Measurements from ENCODE around the gene CSTF1.

The CSTF1 gene

DNA sequence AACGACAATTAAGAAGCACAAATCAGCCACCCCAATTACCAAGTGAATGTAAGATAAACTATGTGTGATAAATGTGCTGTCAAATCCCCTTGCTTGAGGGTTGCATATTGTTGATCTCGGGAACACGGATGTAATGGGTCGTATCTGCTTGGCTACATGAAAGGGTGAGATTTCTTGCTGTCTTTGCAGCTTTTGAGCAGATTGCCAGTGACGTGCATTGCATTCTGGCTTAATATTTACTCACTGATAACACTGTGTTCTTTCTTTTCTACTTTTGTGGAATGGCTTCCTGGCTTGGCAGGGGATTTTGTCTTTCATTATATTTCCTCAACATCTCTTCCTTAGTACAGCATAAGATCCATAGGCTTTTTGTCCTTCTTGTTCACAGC is 44.1 kb upstream of the CSTF1 start:
- no peak overlapping the region for H3K4me3 ChIP-seq (ENCODE audit: low read depth, low read length)
- POLR2A ChIA-PET, result no interaction called here
- CTCF ChIA-PET, result interaction anchor here (0.6 to 1.7 kb wide), 2 partner anchors 168 to 1667 kb away, joined by 3 to 5 read pairs; no protein-coding TSS in a partner anchor
- TF ChIP-seq, protein P1, sequence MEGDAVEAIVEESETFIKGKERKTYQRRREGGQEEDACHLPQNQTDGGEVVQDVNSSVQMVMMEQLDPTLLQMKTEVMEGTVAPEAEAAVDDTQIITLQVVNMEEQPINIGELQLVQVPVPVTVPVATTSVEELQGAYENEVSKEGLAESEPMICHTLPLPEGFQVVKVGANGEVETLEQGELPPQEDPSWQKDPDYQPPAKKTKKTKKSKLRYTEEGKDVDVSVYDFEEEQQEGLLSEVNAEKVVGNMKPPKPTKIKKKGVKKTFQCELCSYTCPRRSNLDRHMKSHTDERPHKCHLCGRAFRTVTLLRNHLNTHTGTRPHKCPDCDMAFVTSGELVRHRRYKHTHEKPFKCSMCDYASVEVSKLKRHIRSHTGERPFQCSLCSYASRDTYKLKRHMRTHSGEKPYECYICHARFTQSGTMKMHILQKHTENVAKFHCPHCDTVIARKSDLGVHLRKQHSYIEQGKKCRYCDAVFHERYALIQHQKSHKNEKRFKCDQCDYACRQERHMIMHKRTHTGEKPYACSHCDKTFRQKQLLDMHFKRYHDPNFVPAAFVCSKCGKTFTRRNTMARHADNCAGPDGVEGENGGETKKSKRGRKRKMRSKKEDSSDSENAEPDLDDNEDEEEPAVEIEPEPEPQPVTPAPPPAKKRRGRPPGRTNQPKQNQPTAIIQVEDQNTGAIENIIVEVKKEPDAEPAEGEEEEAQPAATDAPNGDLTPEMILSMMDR (IDR thresholded peaks at IDR 0.05; ENCODE audit: insufficient read depth, low read length, missing control alignments), result no peak
- DNase-seq (ENCODE audit: low read depth, low spot score), result no peak

DNA sequence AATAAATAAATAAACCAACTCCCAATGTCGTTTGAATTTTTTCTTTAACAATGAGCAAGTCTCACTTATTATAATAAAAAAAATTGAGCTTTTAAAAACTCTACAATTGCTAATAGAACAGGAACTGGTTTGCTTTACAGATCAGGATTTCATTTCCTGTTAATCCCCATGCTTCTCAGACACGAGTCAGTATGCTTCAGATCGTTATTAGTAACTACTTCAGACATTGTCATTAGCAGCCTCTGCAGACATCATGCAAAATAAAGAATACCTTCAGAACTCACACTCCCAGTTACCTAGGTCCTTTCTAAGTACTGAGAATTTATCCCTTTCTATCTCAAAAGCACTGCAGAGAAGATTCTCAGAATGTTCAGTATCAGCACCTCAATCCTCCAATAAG is 43.7 kb upstream of the CSTF1 start:
- ChIA-PET POLR2A (no interaction called here), CTCF (interaction anchor here (1.7 kb wide), 1 partner anchor 1668 kb away, joined by 5 read pairs; no protein-coding TSS in a partner anchor)
- no peak for DNase-seq (ENCODE audit: low read depth, low spot score)
- TF ChIP-seq, protein P1 (IDR thresholded peaks at IDR 0.05; ENCODE audit: insufficient read depth, low read length, missing control alignments), result no peak
- H3K4me3 ChIP-seq (ENCODE audit: low read depth, low read length), result no peak overlapping the region

DNA sequence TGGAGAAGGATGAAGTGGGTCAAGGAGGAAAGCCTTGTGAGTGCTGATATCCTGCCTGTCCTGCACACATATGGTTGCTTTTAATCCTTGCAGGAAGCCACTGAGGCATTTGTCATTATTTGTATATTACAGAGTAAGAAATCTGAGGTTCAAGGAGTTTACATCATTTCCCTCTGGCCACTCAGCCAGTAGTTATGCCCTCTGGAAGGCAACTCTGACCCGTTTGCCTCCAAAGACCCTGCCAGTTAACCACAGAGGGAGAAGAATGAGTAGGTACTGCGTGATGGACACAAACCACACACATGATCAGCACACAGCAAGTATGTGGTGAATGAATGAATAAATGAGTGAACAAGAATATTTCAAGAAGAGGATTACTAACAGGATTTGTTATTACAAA is 41.6 kb upstream of the CSTF1 start:
- POLR2A ChIA-PET, result no interaction called here
- H3K4me3 ChIP-seq (ENCODE audit: low read depth, low read length), result no peak overlapping the region
- TF ChIP-seq, protein P1 (IDR thresholded peaks at IDR 0.05; ENCODE audit: insufficient read depth, low read length, missing control alignments), result no peak
- no peak for DNase-seq (ENCODE audit: low read depth, low spot score)
- CTCF ChIA-PET, result no interaction called here

DNA sequence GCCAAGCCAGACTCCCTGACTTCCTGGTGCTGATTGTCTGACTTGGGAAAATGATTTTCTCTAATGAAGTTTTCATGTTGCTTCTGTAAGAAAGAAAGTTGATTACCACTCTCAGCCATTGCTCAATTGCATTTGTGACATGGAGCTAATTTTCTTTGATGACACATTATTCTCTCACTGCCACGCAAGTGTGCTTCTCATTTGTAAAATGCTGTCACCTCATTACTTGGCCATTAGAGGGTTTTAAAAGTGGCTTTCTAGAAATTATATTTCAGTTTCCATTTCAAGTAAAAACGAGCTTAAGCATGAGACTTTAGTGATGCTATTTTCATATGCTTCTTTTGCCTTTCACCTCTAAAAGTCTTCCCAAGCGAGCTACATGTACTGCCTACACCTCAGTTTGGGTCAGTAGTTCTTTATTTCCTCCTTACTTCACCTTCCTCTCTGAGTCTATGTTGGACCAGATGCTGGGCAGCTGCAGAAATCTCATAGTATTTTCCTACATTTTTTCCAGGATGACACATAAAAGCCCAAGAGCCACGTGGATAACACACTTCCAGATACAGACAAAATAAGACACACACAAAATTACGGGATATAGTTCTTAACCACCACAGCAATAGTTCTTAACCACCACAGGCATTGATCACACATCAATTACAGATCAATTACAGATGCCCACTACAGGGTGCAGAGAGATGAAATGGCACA is 39.9 kb upstream of the CSTF1 start:
- H3K4me3 ChIP-seq (ENCODE audit: low read depth, low read length), result no peak overlapping the region
- no peak for DNase-seq (ENCODE audit: low read depth, low spot score)
- ChIA-PET CTCF (interaction anchor here (1.2 to 1.7 kb wide), 2 partner anchors 9 to 104 kb away, joined by 3 to 8 read pairs; partner anchors contain the start of gene MC3R), POLR2A (no interaction called here)
- TF ChIP-seq, protein P1 (IDR thresholded peaks at IDR 0.05; ENCODE audit: insufficient read depth, low read length, missing control alignments), result no peak

DNA sequence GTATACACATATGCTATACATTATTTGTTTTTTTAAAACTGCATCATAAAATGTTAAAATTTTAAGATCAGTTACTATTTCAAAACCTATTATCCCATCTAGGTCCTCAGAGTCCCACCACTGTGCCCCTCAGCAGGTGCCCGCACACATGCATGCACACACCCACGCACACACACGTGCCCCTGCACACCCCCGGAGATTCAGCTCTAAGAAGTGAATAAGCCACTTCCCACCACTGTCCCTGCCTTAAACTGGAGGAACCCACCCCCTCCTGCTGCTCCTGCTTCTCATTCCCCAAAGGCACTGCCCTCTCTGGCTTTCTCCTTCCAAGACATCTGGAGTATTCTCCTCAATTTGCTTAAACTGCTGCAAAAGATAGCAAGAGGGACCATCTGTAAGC is 39.1 kb upstream of the CSTF1 start:
- ChIA-PET CTCF (interaction anchor here (1.7 kb wide), 1 partner anchor 10 kb away, joined by 8 read pairs; no protein-coding TSS in a partner anchor), POLR2A (no interaction called here)
- DNase-seq (ENCODE audit: low read depth, low spot score), result no peak
- no peak overlapping the region for H3K4me3 ChIP-seq (ENCODE audit: low read depth, low read length)
- TF ChIP-seq, protein P1 (IDR thresholded peaks at IDR 0.05; ENCODE audit: insufficient read depth, low read length, missing control alignments), result no peak

DNA sequence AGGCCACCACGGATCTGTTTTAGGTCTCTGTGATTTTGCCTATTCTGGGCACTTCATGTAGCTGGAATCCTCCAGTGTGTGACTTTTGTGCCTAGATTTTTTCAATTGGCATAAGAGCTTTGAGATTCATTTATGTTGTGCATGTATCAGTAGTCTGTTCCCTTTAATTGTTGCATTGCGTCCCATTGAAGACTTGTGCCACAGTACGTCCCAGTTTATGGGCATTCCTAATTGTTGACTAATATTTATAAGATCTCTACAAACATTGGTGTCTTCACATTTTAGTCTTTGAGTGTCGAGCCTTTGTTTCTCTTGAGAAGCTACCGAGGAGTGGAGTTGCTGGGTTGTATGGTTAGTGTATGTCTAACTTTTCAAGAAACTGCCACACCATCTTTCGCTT is 34.4 kb upstream of the CSTF1 start:
- no peak overlapping the region for H3K4me3 ChIP-seq (ENCODE audit: low read depth, low read length)
- no peak for DNase-seq (ENCODE audit: low read depth, low spot score)
- CTCF ChIA-PET, result interaction anchor here (1.0 to 3.3 kb wide), 2 partner anchors 15 to 1677 kb away, joined by 3 to 15 read pairs; no protein-coding TSS in a partner anchor
- TF ChIP-seq, protein P1 (IDR thresholded peaks at IDR 0.05; ENCODE audit: insufficient read depth, low read length, missing control alignments), result no peak
- POLR2A ChIA-PET, result interaction anchor here (1.1 kb wide), 1 partner anchor 81 kb away, joined by 5 read pairs; no protein-coding TSS in a partner anchor
